ENCODE results near the gene PDRG1. TPM values are rescaled to one million over a fixed set of nuclear protein-coding genes. Genes with fewer than 3 reads are reported as not detected.

Gene PDRG1
- polyA plus RNA-seq (2012; ENCODE audit: insufficient read length, low read depth): 31.3 TPM

DNA sequence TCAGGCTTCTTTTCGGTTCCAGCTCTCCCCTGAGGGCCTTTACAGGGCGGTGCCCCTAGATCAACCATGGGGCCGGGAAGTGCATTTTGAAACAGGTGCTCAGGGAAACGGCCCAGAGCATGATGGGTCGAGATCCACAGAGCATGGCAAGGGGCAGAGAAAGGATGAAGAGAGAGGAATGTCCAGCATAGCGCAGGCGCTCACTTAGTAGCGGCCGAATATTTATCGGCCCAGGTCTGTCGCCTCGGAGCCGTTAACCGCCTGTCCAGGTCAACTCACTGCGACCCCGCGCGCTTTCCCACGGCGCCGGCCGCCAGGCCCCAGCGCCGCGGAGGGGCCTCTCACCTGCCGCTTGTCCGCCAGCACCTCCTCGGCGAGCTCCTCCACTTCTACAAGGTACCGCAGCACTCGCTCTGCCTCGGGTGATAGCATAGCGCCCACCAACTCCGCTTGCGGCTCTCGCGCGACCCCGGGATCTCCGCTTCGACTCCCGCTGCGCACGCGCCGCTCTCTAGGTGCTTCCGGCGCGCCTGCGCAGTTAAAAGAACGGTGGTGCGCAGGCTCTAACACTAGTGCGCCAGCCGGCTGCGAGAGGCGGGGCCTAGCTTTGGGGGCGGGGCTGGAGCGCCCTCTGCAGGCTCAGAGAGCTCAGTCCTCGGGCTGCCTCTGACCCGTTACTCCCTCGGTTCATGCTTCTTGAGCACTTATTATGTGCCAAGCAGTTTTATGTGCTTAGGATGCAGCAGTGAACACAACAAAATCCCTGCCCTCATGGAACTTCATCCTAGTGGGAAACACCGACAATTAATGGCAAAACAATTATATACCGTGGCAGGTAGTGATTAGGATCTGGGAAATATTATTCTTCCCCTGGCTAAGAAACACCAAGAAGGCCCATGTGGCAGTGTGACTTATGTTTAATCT is at the start of gene PDRG1:
PDRG1 (minus strand) TSS at position 517 of the 924 bp plus-strand sequence; CDS start at position 432, 85 bp downstream.
- TF ChIP-seq FOXP2 (optimal IDR thresholded peaks at IDR 0.05; ENCODE audit: borderline replicate concordance, extremely low read depth, extremely low read length, insufficient read depth) (peak; percentile 30), SIN3A (IDR thresholded peaks at IDR 0.05; ENCODE audit: borderline replicate concordance, insufficient read depth, low read length) (peak; percentile 71; the same call in 1 of the 2 replicates), TAF1 (IDR thresholded peaks at IDR 0.05; ENCODE audit: borderline replicate concordance, insufficient read depth, low read length) (peak; percentile 61; the same call in 1 of the 2 replicates), POLR2AphosphoS5 (IDR thresholded peaks at IDR 0.05; ENCODE audit: low read depth, low read length) (peak; percentile 92)
- TF ChIP-seq, protein P1, sequence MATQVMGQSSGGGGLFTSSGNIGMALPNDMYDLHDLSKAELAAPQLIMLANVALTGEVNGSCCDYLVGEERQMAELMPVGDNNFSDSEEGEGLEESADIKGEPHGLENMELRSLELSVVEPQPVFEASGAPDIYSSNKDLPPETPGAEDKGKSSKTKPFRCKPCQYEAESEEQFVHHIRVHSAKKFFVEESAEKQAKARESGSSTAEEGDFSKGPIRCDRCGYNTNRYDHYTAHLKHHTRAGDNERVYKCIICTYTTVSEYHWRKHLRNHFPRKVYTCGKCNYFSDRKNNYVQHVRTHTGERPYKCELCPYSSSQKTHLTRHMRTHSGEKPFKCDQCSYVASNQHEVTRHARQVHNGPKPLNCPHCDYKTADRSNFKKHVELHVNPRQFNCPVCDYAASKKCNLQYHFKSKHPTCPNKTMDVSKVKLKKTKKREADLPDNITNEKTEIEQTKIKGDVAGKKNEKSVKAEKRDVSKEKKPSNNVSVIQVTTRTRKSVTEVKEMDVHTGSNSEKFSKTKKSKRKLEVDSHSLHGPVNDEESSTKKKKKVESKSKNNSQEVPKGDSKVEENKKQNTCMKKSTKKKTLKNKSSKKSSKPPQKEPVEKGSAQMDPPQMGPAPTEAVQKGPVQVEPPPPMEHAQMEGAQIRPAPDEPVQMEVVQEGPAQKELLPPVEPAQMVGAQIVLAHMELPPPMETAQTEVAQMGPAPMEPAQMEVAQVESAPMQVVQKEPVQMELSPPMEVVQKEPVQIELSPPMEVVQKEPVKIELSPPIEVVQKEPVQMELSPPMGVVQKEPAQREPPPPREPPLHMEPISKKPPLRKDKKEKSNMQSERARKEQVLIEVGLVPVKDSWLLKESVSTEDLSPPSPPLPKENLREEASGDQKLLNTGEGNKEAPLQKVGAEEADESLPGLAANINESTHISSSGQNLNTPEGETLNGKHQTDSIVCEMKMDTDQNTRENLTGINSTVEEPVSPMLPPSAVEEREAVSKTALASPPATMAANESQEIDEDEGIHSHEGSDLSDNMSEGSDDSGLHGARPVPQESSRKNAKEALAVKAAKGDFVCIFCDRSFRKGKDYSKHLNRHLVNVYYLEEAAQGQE (IDR thresholded peaks at IDR 0.05; ENCODE audit: insufficient read depth in 1 of 2, low read depth in 2 of 2, low read length in 2 of 2): no peak; a peak in 1 of 4 replicates

- TF ChIP-seq FOXP2 (optimal IDR thresholded peaks at IDR 0.05; ENCODE audit: borderline replicate concordance, extremely low read depth, extremely low read length, insufficient read depth) (no peak), POLR2AphosphoS5 (IDR thresholded peaks at IDR 0.05; ENCODE audit: low read depth, low read length) (no peak), SIN3A (IDR thresholded peaks at IDR 0.05; ENCODE audit: borderline replicate concordance, insufficient read depth, low read length) (no peak), TAF1 (IDR thresholded peaks at IDR 0.05; ENCODE audit: borderline replicate concordance, insufficient read depth, low read length) (no peak)
- TF ChIP-seq, protein P1 (IDR thresholded peaks at IDR 0.05; ENCODE audit: insufficient read depth in 1 of 2, low read depth in 2 of 2, low read length in 2 of 2): no peak
Measured at GRCh38 chr20:31998246-31998645, 46.4 kb upstream of the PDRG1 start.

GRCh38 chr20:31996996-31997395 is 45.1 kb upstream of the PDRG1 start:
- TF ChIP-seq TAF1 (IDR thresholded peaks at IDR 0.05; ENCODE audit: borderline replicate concordance, insufficient read depth, low read length): no peak
- no peak for TF ChIP-seq POLR2AphosphoS5 (IDR thresholded peaks at IDR 0.05; ENCODE audit: low read depth, low read length)
- TF ChIP-seq FOXP2 (optimal IDR thresholded peaks at IDR 0.05; ENCODE audit: borderline replicate concordance, extremely low read depth, extremely low read length, insufficient read depth): no peak
- TF ChIP-seq, protein P1 (IDR thresholded peaks at IDR 0.05; ENCODE audit: insufficient read depth in 1 of 2, low read depth in 2 of 2, low read length in 2 of 2): no peak
- no peak for TF ChIP-seq SIN3A (IDR thresholded peaks at IDR 0.05; ENCODE audit: borderline replicate concordance, insufficient read depth, low read length)

GRCh38 chr20:31992086-31992485 is 40.2 kb upstream of the PDRG1 start:
- TF ChIP-seq POLR2AphosphoS5 (IDR thresholded peaks at IDR 0.05; ENCODE audit: low read depth, low read length): no peak
- TF ChIP-seq SIN3A (IDR thresholded peaks at IDR 0.05; ENCODE audit: borderline replicate concordance, insufficient read depth, low read length): no peak
- TF ChIP-seq FOXP2 (optimal IDR thresholded peaks at IDR 0.05; ENCODE audit: borderline replicate concordance, extremely low read depth, extremely low read length, insufficient read depth): no peak
- TF ChIP-seq TAF1 (IDR thresholded peaks at IDR 0.05; ENCODE audit: borderline replicate concordance, insufficient read depth, low read length): no peak
- TF ChIP-seq, protein P1 (IDR thresholded peaks at IDR 0.05; ENCODE audit: insufficient read depth in 1 of 2, low read depth in 2 of 2, low read length in 2 of 2): no peak
